A549 (cell line): ENCODE data around the gene RELT. TPM values are rescaled to one million over a fixed set of nuclear protein-coding genes. Genes with fewer than 3 reads are reported as not detected.

Experiments
- ATAC-seq, 2 experiments: fragments of 200-7000 bp in 1 of 2; fragments of >200 bp in 1 of 2; cut with Nextera tagmentation in 1 of 2; cut with Tn5 transposase in 1 of 2; 3 replicates each; pipeline versions ENCODE4 v1.8.0 to v1.9.1; 2018 to 2020; ENCODE audit warnings: mild to moderate bottlenecking in 1 of 2, moderate library complexity in 1 of 2
- CTCF ChIA-PET: fragments of 300-600 bp; sonication (Branson Sonifier 250); formaldehyde crosslinking; extraction: SDS; loops from one replicate; lab custom pipeline; 2021; ENCODE audit warnings: antibody characterized with exemption, inconsistent platforms; lab: Yijun Ruan, JAX
- POLR2A ChIA-PET: fragments of 350-600 bp; formaldehyde crosslinking; extraction: SDS; loops from one replicate; lab custom pipeline; 2021; ENCODE audit warnings: antibody characterized with exemption, inconsistent platforms; lab: Yijun Ruan, JAX
- DNase-seq, 2 experiments: peaks; one replicate each; pipeline versions ENCODE4 v3.0.0 to v3.0.0-alpha.2; 2011 to 2016; ENCODE audit warnings: low read depth in 1 of 2, low spot score in 1 of 2
- FAIRE-seq: peaks from 2 replicates; lab custom pipeline; 2011; peaks lifted over from hg19 to GRCh38; lab: Jason Lieb, UNC
- H3K27ac ChIP-seq, 2 experiments: fragments of >200 bp; sonication (Bioruptor Twin); formaldehyde crosslinking; 3 replicates each; pipeline ENCODE4 v1.5.1; 2016 to 2017
- H3K4me1 ChIP-seq: fragments of >200 bp; sonication (Bioruptor Twin); formaldehyde crosslinking; 3 replicates; pipeline ENCODE4 v1.6.1; 2016
- H3K4me2 ChIP-seq: fragments of >200 bp; sonication (Bioruptor Twin); formaldehyde crosslinking; 3 replicates; pipeline ENCODE4 v1.6.1; 2016
- H3K4me3 ChIP-seq: fragments of >200 bp; sonication (Bioruptor Twin); formaldehyde crosslinking; 3 replicates; pipeline ENCODE4 v1.5.1; 2016
- H3K9me3 ChIP-seq: fragments of >200 bp; sonication (Bioruptor Twin); formaldehyde crosslinking; 3 replicates; pipeline ENCODE4 v1.6.1; 2016
- ATOH8 ChIP-seq: fragments of 250-450 bp; sonication (Bioruptor Pico); IDR thresholded peaks from 2 replicates; pipeline ENCODE4 v1.5.0; 2020; ENCODE audit warnings: low read depth, mild to moderate bottlenecking, moderate library complexity
- BHLHE40 ChIP-seq: IDR thresholded peaks from 2 replicates; pipeline ENCODE4 v1.6.1; 2012; ENCODE audit warnings: low read depth, low read length, inconsistent platforms
- CEBPB ChIP-seq, 2 experiments: fragments of >200 bp in 1 of 2; sonication (Bioruptor Twin) in 1 of 2; formaldehyde crosslinking in 1 of 2; IDR thresholded peaks; 2 replicates each; pipeline ENCODE4 v1.6.1; 2012 to 2016
- CHD4 ChIP-seq: fragments of 200-600 bp; sonication (generic); IDR thresholded peaks from 2 replicates; pipeline ENCODE4 v1.6.1; 2016; ENCODE audit warnings: antibody characterized with exemption, mild to moderate bottlenecking, borderline replicate concordance
- CTCF ChIP-seq: fragments of >200 bp; sonication (Bioruptor Twin); formaldehyde crosslinking; IDR thresholded peaks from 3 replicates; pipeline ENCODE4 v1.5.1; 2016
- ESRRA ChIP-seq: fragments of 150-350 bp; IDR thresholded peaks from 2 replicates; pipeline ENCODE4 v1.6.1; 2014; ENCODE audit warnings: mild to moderate bottlenecking, low read length, borderline replicate concordance
- FOSB ChIP-seq: fragments of 250-450 bp; sonication (Bioruptor Pico); IDR thresholded peaks from 2 replicates; pipeline ENCODE4 v1.5.0; 2020; ENCODE audit warnings: mild to moderate bottlenecking, moderate library complexity
- HDAC2 ChIP-seq: fragments of 200-600 bp; sonication (generic); IDR thresholded peaks from 2 replicates; pipeline ENCODE4 v1.6.1; 2016
- HEYL ChIP-seq: fragments of 250-450 bp; sonication (Bioruptor Pico); IDR thresholded peaks from 2 replicates; pipeline ENCODE4 v1.8.0; 2021; ENCODE audit warnings: mild to moderate bottlenecking, moderate library complexity
- HOXB13 ChIP-seq: fragments of 250-450 bp; sonication (Bioruptor Pico); IDR thresholded peaks from 2 replicates; pipeline ENCODE4 v1.5.0; 2020; ENCODE audit warnings: low read depth, mild to moderate bottlenecking, moderate library complexity
- HOXB5 ChIP-seq: fragments of 250-450 bp; sonication (Bioruptor Pico); IDR thresholded peaks from 2 replicates; pipeline ENCODE4 v1.5.0; 2020; ENCODE audit warnings: mild to moderate bottlenecking, moderate library complexity
- JUNB ChIP-seq: fragments of >200 bp; sonication (Bioruptor Twin); formaldehyde crosslinking; IDR thresholded peaks from 2 replicates; pipeline ENCODE4 v1.6.1; 2016
- MYC ChIP-seq: IDR thresholded peaks from 2 replicates; pipeline ENCODE4 v1.6.1; 2012; ENCODE audit warnings: mild to moderate bottlenecking, inconsistent platforms, low read length, improper control_type of control experiment, borderline replicate concordance
- RAD21 ChIP-seq, 2 experiments: fragments of >200 bp in 1 of 2; sonication (Bioruptor Twin) in 1 of 2; formaldehyde crosslinking in 1 of 2; IDR thresholded peaks in 1 of 2; conservative IDR thresholded peaks in 1 of 2; 2 replicates in 1 of 2; 3 replicates in 1 of 2; pipeline ENCODE4 v1.6.1; 2012 to 2018; ENCODE audit warnings: inconsistent platforms in 1 of 2
- RARB ChIP-seq: fragments of 250-450 bp; sonication (Bioruptor Pico); IDR thresholded peaks from 2 replicates; pipeline ENCODE4 v1.8.0; 2021; ENCODE audit warnings: mild to moderate bottlenecking, moderate library complexity
- RFX5 ChIP-seq: fragments of 450-650 bp; IDR thresholded peaks from 2 replicates; pipeline ENCODE4 v1.7.1; 2014; ENCODE audit warnings: antibody characterized with exemption, mild to moderate bottlenecking, moderate library complexity
- SMC3 ChIP-seq: fragments of >200 bp; sonication (Bioruptor Twin); formaldehyde crosslinking; IDR thresholded peaks from 3 replicates; pipeline ENCODE4 v1.6.1; 2018; ENCODE audit warnings: inconsistent platforms
- SREBF2 ChIP-seq: fragments of 450-650 bp; IDR thresholded peaks from 2 replicates; pipeline ENCODE4 v1.6.1; 2014; ENCODE audit warnings: mild to moderate bottlenecking, moderate library complexity
- TP53 ChIP-seq: fragments of 250-450 bp; sonication (Bioruptor Pico); IDR thresholded peaks from 2 replicates; pipeline ENCODE4 v1.5.0; 2021; ENCODE audit warnings: mild to moderate bottlenecking, moderate library complexity
- ZFP36 ChIP-seq: fragments of 450-650 bp; IDR thresholded peaks from 2 replicates; pipeline ENCODE4 v1.6.1; 2014; ENCODE audit warnings: borderline replicate concordance; ENCODE audit not compliant: partially characterized antibody
- WGBS: methylation state at CpG from one replicate; pipeline ENCODE4 v1.1.6; 2017; ENCODE audit errors: missing lambda C conversion rate; 5-methylcytosine and 5-hydroxymethylcytosine counted together
- polyA plus RNA-seq, 4 experiments: library from polyadenylated mRNA; depleted of rRNA in 3 of 4; stranded (reverse); fragments of >200 nt; fragmentation: RNase III in 1 of 4; extraction: RNeasy Plus Mini Kit Qiagen cat#74134 plus additional on column Dnase treatment in 1 of 4; gene quantifications; 2 replicates in 3 of 4; 3 replicates in 1 of 4; pipeline ENCODE4 v1.2.3, GENCODE V29; 2011 to 2017
- TF ChIP-seq, protein P1 (sequence below): fragments of 150-350 bp; IDR thresholded peaks from 2 replicates; pipeline ENCODE4 v1.6.1; 2014; ENCODE audit warnings: low read depth, mild to moderate bottlenecking, low read length
- TF ChIP-seq, protein P2 (sequence below): IDR thresholded peaks from 2 replicates; pipeline ENCODE4 v1.6.1; 2012

RELT gene
- polyA plus RNA-seq, 2 of the 4 experiments (the other 2 are of a cell fraction): 2.9 to 5.2 TPM

- ChIA-PET CTCF (interaction anchor here (0.6 to 24.4 kb wide), 12 partner anchors 9 to 258 kb away, joined by 3 to 667 read pairs (median 4); partner anchors contain the start of gene RELT), POLR2A (no interaction called here)
- WGBS: 74% methylated on average over 4 of the region's 4 CpGs
- Histone ChIP-seq H3K27ac (no peak overlapping the region), H3K4me1 (no peaks in the 10 kb centered on the region), H3K4me2 (no peak overlapping the region), H3K9me3 (no peaks in the 10 kb centered on the region), H3K4me3 (no peak overlapping the region)
- TF ChIP-seq TP53 (no peak), CTCF (peak; percentile 45), BHLHE40 (no peak), SMC3 (peak; percentile 54), ZFP36 (no peak), MYC (no peak), CEBPB (IDR thresholded peaks at IDR 0.05) (no peak), RAD21 (conservative IDR thresholded peaks at IDR 0.05 in 1 of 2, IDR thresholded peaks at IDR 0.05 in 1 of 2) (peak; percentile 48 to 73)
- FAIRE-seq (no peak), ATAC-seq (peak; percentile 74 to 88), DNase-seq (peak; percentile 59 to 63)
These were observed 27.8 kb downstream of the RELT start for GRCh38 chr11:73404048-73404447.

GRCh38 chr11:73404506-73405145 is 28.4 kb downstream of the RELT start:
- DNase-seq (no peak), ATAC-seq (no peak), FAIRE-seq (no peak)
- H3K9me3 ChIP-seq: no peaks in the 10 kb centered on the region
- CTCF ChIA-PET: interaction anchor here (0.6 to 24.4 kb wide), 10 partner anchors 8 to 257 kb away, joined by 3 to 667 read pairs (median 4); partner anchors contain the start of gene RELT
- H3K4me3 ChIP-seq: no peak overlapping the region
- TF ChIP-seq RFX5 (no peak), RARB (CRISPR knock-in tag) (no peak), HEYL (CRISPR knock-in tag) (no peak), SREBF2 (no peak), ATOH8 (no peak), JUNB (no peak)
- TF ChIP-seq, protein P1, sequence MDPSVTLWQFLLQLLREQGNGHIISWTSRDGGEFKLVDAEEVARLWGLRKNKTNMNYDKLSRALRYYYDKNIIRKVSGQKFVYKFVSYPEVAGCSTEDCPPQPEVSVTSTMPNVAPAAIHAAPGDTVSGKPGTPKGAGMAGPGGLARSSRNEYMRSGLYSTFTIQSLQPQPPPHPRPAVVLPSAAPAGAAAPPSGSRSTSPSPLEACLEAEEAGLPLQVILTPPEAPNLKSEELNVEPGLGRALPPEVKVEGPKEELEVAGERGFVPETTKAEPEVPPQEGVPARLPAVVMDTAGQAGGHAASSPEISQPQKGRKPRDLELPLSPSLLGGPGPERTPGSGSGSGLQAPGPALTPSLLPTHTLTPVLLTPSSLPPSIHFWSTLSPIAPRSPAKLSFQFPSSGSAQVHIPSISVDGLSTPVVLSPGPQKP: no peak
- TF ChIP-seq, protein P2, sequence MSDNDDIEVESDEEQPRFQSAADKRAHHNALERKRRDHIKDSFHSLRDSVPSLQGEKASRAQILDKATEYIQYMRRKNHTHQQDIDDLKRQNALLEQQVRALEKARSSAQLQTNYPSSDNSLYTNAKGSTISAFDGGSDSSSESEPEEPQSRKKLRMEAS: no peak
- H3K4me2 ChIP-seq: no peak overlapping the region
- POLR2A ChIA-PET: no interaction called here
- no peaks in the 10 kb centered on the region for H3K4me1 ChIP-seq
- 80% methylated on average over 5 of the region's 5 CpGs for WGBS
- H3K27ac ChIP-seq: no peak overlapping the region

- ATAC-seq: no peak
- no peak for DNase-seq
- no peak for TF ChIP-seq ESRRA
- TF ChIP-seq SREBF2: no peak
- TF ChIP-seq RARB (CRISPR knock-in tag): no peak
- no peak for TF ChIP-seq HDAC2
- no peak for TF ChIP-seq FOSB (CRISPR knock-in tag)
- TF ChIP-seq CHD4: no peak
- no peak for TF ChIP-seq HOXB5
- no peak for TF ChIP-seq HOXB13
- Histone ChIP-seq H3K4me1 (no peaks in the 10 kb centered on the region), H3K4me3 (no peak overlapping the region), H3K9me3 (no peaks in the 10 kb centered on the region), H3K4me2 (no peak overlapping the region), H3K27ac (no peak overlapping the region)
- ChIA-PET CTCF (interaction anchor here (0.7 to 12.0 kb wide), 6 partner anchors 11 to 257 kb away, joined by 3 to 129 read pairs (median 3); no protein-coding TSS in a partner anchor), POLR2A (no interaction called here)
- WGBS: 93% methylated on average over 8 of the region's 8 CpGs
- no peak for FAIRE-seq
These were observed 28.9 kb downstream of the RELT start for GRCh38 chr11:73405146-73405510.
